ENCODE measurements around the gene POM121L2.
A peak's percentile ranks its signal among the peaks of the same experiment; 100 is the strongest.

POM121L2 gene

GRCh38 chr6:27312146-27312949 lies at the start of gene POM121L2:
POM121L2 (minus strand) TSS chr6:27312273; CDS start chr6:27312170, 103 bp downstream.
- Mint-ChIP-seq H3K4me1 (no peaks in the 10 kb centered on the region), H3K9me3 (no peaks in the 10 kb centered on the region), H3K4me3 (peak within 1 kb of the TSS; percentile 70), H3K27ac (peak within 1 kb of the TSS; percentile 13), H3K36me3 (no peaks in the 10 kb centered on the region)
- DNase-seq (ENCODE audit: low spot score in 2 of 2) (peak; percentile 29 to 77), ATAC-seq (peak; percentile 66)

- no peak overlapping the region for H3K27ac Mint-ChIP-seq
Measured at GRCh38 chr6:27359231-27359630, 47.2 kb upstream of the POM121L2 start.

DNA sequence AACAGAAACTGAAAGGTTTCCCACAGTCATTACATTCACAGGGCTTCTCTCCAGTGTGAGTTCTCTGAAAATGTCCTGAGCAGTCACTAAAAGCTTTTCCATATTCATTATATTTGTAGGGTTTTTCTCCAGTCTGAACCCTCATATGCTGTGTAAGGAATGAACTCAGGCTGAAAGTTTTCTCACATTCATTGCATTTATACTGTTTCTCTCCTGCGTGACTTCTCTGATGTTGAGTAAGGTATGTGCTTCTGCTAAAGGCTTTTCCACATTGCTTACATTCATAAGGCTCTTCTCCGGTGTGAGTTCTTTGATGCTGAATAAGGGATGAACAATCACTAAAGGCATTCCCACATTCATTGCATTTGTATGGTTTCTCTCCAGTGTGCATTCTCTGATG lies 46.7 kb upstream of the POM121L2 start:
- Mint-ChIP-seq H3K27ac (no peak overlapping the region), H3K9me3 (peaks cover 20% of the 10 kb centered on the region), H3K36me3 (no peaks in the 10 kb centered on the region), H3K4me1 (no peaks in the 10 kb centered on the region), H3K4me3 (no peak overlapping the region)
- ATAC-seq (no peak), DNase-seq (ENCODE audit: low spot score in 2 of 2) (no peak)

More at GRCh38 chr6:27359231-27359630, 47.2 kb upstream of the POM121L2 start:
- ATAC-seq (no peak), DNase-seq (ENCODE audit: low spot score in 2 of 2) (no peak)
- no peaks in the 10 kb centered on the region for H3K4me1 Mint-ChIP-seq
- peaks cover 20% of the 10 kb centered on the region for H3K9me3 Mint-ChIP-seq
- no peaks in the 10 kb centered on the region for H3K36me3 Mint-ChIP-seq
- H3K4me3 Mint-ChIP-seq, result no peak overlapping the region

DNA sequence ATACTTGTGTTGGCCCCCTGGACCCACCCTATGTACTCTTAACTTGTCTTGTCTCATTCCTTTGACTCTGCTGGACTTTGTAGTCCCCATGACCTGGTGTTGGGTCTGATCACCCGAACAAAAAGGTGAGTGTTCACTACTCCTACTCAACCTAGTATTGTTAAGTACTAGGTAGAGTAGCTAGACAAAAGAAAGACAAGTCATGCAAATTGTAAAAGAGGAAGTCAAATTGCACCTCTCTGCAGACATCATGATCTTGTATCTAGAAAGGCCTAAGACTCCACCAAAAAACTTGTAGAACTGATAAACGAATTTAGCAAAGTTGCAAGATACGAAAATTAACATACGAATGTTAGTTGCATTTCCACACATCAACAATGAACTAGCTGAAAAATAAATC lies 40.8 kb upstream of the POM121L2 start:
- DNase-seq (ENCODE audit: low spot score in 2 of 2) (no peak), ATAC-seq (no peak)
- H3K36me3 Mint-ChIP-seq, result no peaks in the 10 kb centered on the region
- H3K27ac Mint-ChIP-seq, result no peak overlapping the region
- no peaks in the 10 kb centered on the region for H3K4me1 Mint-ChIP-seq
- peaks cover 13% of the 10 kb centered on the region for H3K9me3 Mint-ChIP-seq
- H3K4me3 Mint-ChIP-seq, result no peak overlapping the region

- DNase-seq (ENCODE audit: low spot score in 2 of 2) (no peak), ATAC-seq (no peak)
- H3K27ac Mint-ChIP-seq, result no peak overlapping the region
- no peaks in the 10 kb centered on the region for H3K9me3 Mint-ChIP-seq
- no peak overlapping the region for H3K4me3 Mint-ChIP-seq
- peaks cover 11% of the 10 kb centered on the region for H3K36me3 Mint-ChIP-seq
- H3K4me1 Mint-ChIP-seq, result peaks cover 8% of the 10 kb centered on the region
Measured at GRCh38 chr6:27334141-27334540, 22.1 kb upstream of the POM121L2 start.

GRCh38 chr6:27333642-27334040 lies 21.6 kb upstream of the POM121L2 start:
- Mint-ChIP-seq H3K36me3 (peaks cover 11% of the 10 kb centered on the region), H3K27ac (no peak overlapping the region), H3K9me3 (no peaks in the 10 kb centered on the region), H3K4me3 (peak overlapping the region; percentile 60), H3K4me1 (peaks cover 8% of the 10 kb centered on the region)
- ATAC-seq (no peak), DNase-seq (ENCODE audit: low spot score in 2 of 2) (no peak)

DNA sequence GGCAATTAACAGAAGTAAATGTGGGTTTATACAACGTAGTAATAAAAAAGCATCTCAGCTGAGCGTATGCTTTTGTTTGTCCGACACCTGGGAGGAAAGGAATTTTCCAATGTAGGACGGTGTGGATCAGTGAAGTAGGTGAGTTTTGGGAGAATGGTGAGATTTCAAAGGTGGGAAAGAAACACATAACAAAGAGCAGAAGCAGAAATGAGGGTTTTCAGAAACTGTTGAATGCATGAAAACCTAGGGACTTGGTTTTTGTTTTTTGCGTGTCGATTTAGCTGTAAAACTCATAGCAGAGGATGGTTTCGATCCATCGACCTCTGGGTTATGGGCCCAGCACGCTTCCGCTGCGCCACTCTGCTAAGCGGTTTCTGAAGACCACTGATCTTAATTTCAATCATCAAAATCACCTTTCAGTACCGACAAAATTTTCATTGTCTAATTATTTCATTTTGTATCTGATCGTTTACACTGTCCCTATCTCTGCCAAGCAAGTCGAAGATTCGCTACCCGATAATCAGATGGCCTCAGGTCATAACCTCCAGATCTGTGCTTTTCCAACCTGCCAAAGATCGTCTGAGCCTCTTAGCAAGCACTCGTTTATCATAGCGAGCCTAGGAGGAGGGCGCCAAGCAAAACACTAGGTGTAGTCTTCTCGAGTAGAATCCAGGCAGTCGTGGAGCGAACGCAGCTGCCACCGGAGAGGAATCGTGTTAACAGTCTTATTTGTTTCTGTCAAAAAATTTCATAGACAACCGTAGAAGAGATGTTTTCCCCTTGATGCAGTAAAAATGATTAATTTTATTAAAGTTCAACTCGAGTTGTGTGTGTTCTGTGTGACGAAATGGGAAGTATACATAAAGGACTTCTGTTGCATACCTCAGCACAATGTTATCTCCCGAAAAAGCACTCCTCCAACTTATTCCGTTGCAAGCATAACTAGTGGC lies 20.9 kb upstream of the POM121L2 start:
- Mint-ChIP-seq H3K4me3 (peak overlapping the region; percentile 60), H3K27ac (peak overlapping the region; percentile 94), H3K36me3 (peaks cover 11% of the 10 kb centered on the region), H3K4me1 (peaks cover 8% of the 10 kb centered on the region), H3K9me3 (no peaks in the 10 kb centered on the region)
- peak; percentile 80 for ATAC-seq
- DNase-seq (ENCODE audit: low spot score in 2 of 2), result peak; percentile 12 to 72

GRCh38 chr6:27327023-27327738 lies 15.1 kb upstream of the POM121L2 start:
- no peak for ATAC-seq
- Mint-ChIP-seq H3K4me1 (no peaks in the 10 kb centered on the region), H3K4me3 (no peak overlapping the region), H3K9me3 (no peaks in the 10 kb centered on the region), H3K27ac (no peak overlapping the region), H3K36me3 (no peaks in the 10 kb centered on the region)
- no peak for DNase-seq (ENCODE audit: low spot score in 2 of 2)

GRCh38 chr6:27321901-27322300 lies 9.8 kb upstream of the POM121L2 start:
- H3K4me1 Mint-ChIP-seq, result no peaks in the 10 kb centered on the region
- no peak overlapping the region for H3K27ac Mint-ChIP-seq
- ATAC-seq (no peak), DNase-seq (ENCODE audit: low spot score in 2 of 2) (no peak)
- no peaks in the 10 kb centered on the region for H3K9me3 Mint-ChIP-seq
- H3K4me3 Mint-ChIP-seq, result no peak overlapping the region
- H3K36me3 Mint-ChIP-seq, result no peaks in the 10 kb centered on the region

DNA sequence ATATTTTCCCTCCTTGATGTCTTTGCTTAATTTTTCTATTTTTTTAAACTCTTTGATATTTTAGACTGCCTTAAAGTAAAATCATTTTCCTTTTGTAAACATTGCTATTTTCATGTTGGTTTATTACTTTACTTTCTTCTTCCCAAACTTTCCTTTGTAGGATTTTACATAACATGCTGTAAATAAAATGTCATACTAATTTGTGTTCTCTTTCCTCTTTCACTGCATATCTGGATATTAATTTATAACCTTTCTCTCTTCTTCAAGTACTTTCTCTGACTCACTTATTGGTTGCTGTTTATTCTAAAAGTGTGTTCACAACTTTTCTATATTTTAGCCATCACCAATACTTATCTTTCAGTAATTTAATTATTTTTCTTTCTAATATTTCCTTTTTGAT lies 9.3 kb upstream of the POM121L2 start:
- Mint-ChIP-seq H3K9me3 (no peaks in the 10 kb centered on the region), H3K27ac (no peak overlapping the region), H3K4me3 (no peak overlapping the region), H3K36me3 (no peaks in the 10 kb centered on the region), H3K4me1 (no peaks in the 10 kb centered on the region)
- DNase-seq (ENCODE audit: low spot score in 2 of 2) (no peak), ATAC-seq (no peak)

DNA sequence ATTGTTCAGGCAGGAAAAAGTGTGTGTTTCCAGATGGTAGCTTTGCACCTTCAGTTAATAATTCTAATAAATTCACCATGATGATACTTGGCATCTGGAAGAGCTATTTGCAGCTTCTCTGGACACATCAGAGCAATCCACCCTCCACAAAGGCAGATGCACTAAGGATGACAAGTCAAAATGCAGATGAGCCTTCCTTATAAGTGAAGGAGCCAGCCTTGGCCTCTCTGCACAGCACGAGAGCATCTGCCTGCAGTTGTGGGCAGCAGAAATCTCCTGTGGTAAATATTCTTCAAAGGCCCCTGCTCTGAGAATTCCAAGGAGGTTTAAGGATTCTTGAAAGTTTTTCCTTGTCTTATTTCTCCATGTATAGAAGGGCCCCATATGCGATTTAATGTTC lies 6.9 kb upstream of the POM121L2 start:
- H3K4me3 Mint-ChIP-seq, result no peak overlapping the region
- no peaks in the 10 kb centered on the region for H3K4me1 Mint-ChIP-seq
- H3K27ac Mint-ChIP-seq, result no peak overlapping the region
- no peaks in the 10 kb centered on the region for H3K9me3 Mint-ChIP-seq
- no peaks in the 10 kb centered on the region for H3K36me3 Mint-ChIP-seq
- ATAC-seq (no peak), DNase-seq (ENCODE audit: low spot score in 2 of 2) (no peak)

- DNase-seq (ENCODE audit: low spot score in 2 of 2) (no peak), ATAC-seq (no peak)
- Mint-ChIP-seq H3K4me3 (no peak overlapping the region), H3K9me3 (no peaks in the 10 kb centered on the region), H3K27ac (no peak overlapping the region), H3K36me3 (no peaks in the 10 kb centered on the region), H3K4me1 (no peaks in the 10 kb centered on the region)
Measured at GRCh38 chr6:27314046-27314445, 2.0 kb upstream of the POM121L2 start.

- H3K9me3 Mint-ChIP-seq, result no peaks in the 10 kb centered on the region
- ATAC-seq, result peak; percentile 47
- no peak overlapping the region for H3K27ac Mint-ChIP-seq
Measured at GRCh38 chr6:27312950-27313271, 838 bp upstream of the POM121L2 start.

GRCh38 chr6:27311806-27312145 lies 297 bp downstream of the POM121L2 start:
- DNase-seq (ENCODE audit: low spot score in 2 of 2), result no peak
- Mint-ChIP-seq H3K36me3 (no peaks in the 10 kb centered on the region), H3K27ac (peak overlapping the region; percentile 13), H3K4me1 (no peaks in the 10 kb centered on the region), H3K4me3 (peak overlapping the region; percentile 70), H3K9me3 (no peaks in the 10 kb centered on the region)
- no peak for ATAC-seq

More at GRCh38 chr6:27312950-27313271, 838 bp upstream of the POM121L2 start:
- Mint-ChIP-seq H3K36me3 (no peaks in the 10 kb centered on the region), H3K4me3 (peak overlapping the region; percentile 70), H3K4me1 (no peaks in the 10 kb centered on the region)
- no peak for DNase-seq (ENCODE audit: low spot score in 2 of 2)

DNA sequence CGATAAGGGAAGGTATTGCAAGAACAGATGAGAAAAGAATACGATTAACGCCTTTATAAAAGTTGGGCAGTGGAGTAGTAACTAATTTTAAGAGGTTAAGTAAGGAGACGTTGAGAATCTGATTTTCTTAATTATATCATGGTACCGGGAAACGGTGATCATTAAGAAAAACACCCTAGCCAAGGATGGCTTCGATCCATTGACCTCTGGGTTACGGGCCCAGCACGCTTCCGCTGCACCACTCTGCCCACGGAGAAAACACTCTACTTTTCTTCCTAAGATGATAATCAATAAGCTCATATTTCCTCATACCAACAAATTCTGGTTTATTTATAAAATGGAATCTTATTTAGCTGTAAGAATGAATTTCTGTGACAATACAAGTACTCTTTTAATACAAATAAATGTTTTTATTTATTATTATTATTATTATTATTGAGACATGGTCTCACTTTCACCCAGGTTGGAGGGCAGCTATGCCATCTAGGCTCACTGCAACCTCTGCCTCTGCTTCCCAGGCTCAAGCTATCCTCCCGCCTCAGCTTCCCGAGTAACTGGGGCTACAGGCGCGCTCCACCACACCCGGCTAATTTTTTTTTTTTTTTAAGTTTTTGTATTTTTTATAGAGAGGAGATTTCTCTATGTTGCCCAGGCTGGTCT lies 8.3 kb downstream of the POM121L2 start:
- no peaks in the 10 kb centered on the region for H3K36me3 Mint-ChIP-seq
- H3K9me3 Mint-ChIP-seq, result peaks cover 3% of the 10 kb centered on the region
- no peak overlapping the region for H3K27ac Mint-ChIP-seq
- DNase-seq (ENCODE audit: low spot score in 2 of 2), result no peak
- no peaks in the 10 kb centered on the region for H3K4me1 Mint-ChIP-seq
- no peak overlapping the region for H3K4me3 Mint-ChIP-seq
- ATAC-seq, result no peak

All from stimulated activated effector memory CD8-positive, alpha-beta T cell treated with anti-CD3 and anti-CD28 coated beads, Interleukin-12 subunit alpha, Interleukin-12 subunit beta, amount 100 ng/mL, for 72 hours (primary cell).